ENCODE results near the gene PPP1R7.
"Not testable (repeated sequence)": the region's sequence is repeated elsewhere in the genome, so short reads cannot be mapped to it uniquely, and the experiment has no call there.

Gene PPP1R7

GRCh38 chr2:241190291-241190981 is 40.2 kb downstream of the PPP1R7 start:
- H3K4me3 ChIP-seq (ENCODE audit: low read depth, low read length), result no peak overlapping the region
- TF ChIP-seq CTCF (IDR thresholded peaks at IDR 0.05; ENCODE audit: low read depth, low read length), result no peak

DNA sequence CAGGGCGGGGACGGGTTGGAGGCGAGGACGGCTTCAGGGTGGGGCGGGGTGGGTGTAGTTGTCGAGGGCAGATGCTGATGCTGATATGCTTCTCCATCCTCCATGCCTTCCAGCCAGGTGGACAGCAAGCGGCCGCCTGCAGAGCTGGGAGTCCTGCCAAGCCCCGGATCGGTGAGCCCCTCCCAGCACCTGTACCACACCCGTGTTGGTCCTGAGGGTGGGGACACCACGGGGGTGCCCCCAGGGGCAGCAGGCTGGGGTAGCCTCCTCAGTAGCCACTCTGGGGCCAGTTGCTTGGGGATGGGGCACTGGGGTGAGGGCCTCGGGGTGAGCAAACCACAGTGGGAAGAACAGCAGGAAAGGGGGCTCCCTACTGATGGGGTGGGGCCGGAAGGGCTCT is 40.8 kb downstream of the PPP1R7 start:
- H3K4me3 ChIP-seq (ENCODE audit: low read depth, low read length), result no peak overlapping the region
- no peak for TF ChIP-seq CTCF (IDR thresholded peaks at IDR 0.05; ENCODE audit: low read depth, low read length)

DNA sequence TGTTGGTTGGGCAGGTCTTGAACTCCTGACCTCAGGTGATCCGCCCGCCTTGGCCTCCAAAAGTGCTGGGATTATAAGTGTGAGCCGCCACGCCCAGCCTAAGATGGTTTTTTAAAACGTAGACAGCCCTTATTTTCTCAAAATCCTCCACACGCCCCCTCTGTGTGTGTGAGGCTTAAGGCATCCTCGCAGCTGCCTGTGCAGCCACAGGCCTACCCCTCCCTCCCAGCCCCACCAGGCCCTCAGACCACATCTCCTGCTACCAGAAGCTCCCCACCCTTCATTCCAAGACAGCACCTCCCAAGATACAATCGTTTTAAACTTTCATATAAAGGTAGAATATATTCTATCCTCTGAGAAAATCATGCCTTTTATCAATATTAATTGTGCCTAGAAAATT is 43.0 kb downstream of the PPP1R7 start:
- H3K4me3 ChIP-seq (ENCODE audit: low read depth, low read length), result no peak overlapping the region
- no peak for TF ChIP-seq CTCF (IDR thresholded peaks at IDR 0.05; ENCODE audit: low read depth, low read length)

DNA sequence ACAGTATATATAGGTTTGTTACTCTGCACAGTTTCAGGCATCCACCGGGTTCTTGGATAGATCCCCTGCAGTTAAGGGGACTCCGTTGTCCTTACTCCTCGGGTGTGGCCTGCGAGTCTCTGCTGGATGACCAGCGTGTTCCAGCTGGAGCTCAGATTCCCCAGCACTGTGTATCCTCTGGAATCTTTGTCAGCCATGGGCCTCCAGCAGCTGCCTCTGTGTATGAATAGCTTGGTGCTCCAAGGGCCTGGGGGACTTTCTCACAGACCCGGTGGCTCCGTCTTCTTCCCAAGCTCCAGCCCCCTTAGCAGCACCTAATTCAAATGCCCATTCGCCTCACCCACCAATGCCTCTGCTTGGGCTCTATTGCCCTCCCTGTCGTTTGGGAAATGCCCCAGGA is 44.5 kb downstream of the PPP1R7 start:
- no peak for TF ChIP-seq CTCF (IDR thresholded peaks at IDR 0.05; ENCODE audit: low read depth, low read length)
- no peak overlapping the region for H3K4me3 ChIP-seq (ENCODE audit: low read depth, low read length)

DNA sequence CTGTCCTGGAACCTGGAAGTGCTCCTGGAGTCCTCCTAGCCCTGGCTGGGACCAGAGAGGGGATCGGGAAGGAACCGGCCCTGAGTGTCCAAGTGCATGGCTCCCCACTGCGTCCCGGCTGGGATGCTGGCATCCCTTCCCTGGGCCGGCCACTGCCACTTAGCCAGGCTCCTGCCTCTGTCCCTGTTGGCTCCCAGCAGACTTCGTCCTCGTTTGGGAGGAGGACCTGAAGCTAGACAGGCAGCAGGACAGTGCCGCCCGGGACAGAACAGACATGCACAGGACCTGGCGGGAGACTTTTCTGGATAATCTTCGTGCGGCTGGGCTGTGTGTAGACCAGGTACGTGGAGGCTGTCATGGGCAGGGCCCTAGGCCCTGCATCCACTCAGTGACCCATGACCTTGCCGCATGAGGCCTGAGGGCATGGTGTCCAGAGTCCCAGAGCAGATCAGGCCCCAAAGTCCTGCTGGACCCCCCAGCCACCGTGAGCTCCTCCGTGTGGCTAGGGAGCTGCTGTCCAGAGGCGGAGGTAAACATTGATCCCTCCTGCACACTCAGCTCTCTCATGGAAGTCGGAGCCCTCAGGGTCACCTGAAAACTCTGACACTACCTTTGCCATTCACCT is 45.4 kb downstream of the PPP1R7 start:
- no peak for TF ChIP-seq CTCF (IDR thresholded peaks at IDR 0.05; ENCODE audit: low read depth, low read length)
- no peak overlapping the region for H3K4me3 ChIP-seq (ENCODE audit: low read depth, low read length)

- not testable (repeated sequence) for H3K4me3 ChIP-seq (ENCODE audit: low read depth, low read length)
Measured at GRCh38 chr2:241197246-241197645, 47.0 kb downstream of the PPP1R7 start.

DNA sequence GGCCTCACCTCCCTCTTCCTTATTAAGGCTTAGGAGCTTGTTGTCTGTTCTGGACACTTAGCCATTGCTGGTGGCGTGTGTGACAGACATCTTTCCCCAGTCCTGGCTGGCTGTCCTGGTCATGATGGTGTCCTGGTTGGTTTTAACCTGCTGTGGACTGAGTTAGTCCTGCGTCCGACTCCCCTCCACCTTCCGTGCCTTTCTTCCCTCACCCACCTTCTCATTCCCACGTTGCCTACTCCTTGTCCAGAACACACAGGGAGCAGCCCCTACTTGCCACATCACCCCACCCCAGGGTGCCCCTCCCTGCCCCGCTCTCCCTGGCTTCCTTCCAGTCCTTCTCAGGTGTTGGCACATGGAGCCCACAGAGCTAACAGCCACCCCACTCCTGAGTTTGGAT is 47.7 kb downstream of the PPP1R7 start:
- TF ChIP-seq CTCF (IDR thresholded peaks at IDR 0.05; ENCODE audit: low read depth, low read length), result no peak

More for the DNA sequence above, 47.7 kb downstream of the PPP1R7 start:
- H3K4me3 ChIP-seq (ENCODE audit: low read depth, low read length), result no peak overlapping the region
